Pancreas (tissue), 10 donors: Measurements from ENCODE around the gene BTBD9. TPM values are rescaled to one million over a fixed set of nuclear protein-coding genes. Genes with fewer than 3 reads are reported as not detected.

Source experiments
- ATAC-seq, 4 donors: fragments of 200-7000 bp; cut with Tn5 transposase; one replicate each; pipeline versions ENCODE4 v1.8.0 to v1.9.1; 2020; ENCODE audit warnings: mild to moderate bottlenecking in 4 of 4, moderate library complexity in 4 of 4
- DNase-seq, 6 donors: peaks; one replicate each; pipeline ENCODE4 v3.0.0-alpha.2; 2020
- FAIRE-seq: peaks from 2 replicates; lab custom pipeline; 2012; peaks lifted over from hg19 to GRCh38; lab: Jason Lieb, UNC
- H3K27ac ChIP-seq, 4 donors: fragments of 200-600 bp; sonication (generic); 1 replicate in 3 of 4; 2 replicates in 1 of 4; pipeline versions ENCODE4 v1.5.0 to v1.8.0; 2020
- H3K27me3 ChIP-seq, 4 donors: fragments of 200-600 bp; one replicate each; pipeline ENCODE4 v1.8.0; 2021
- H3K36me3 ChIP-seq, 3 donors: fragments of 200-600 bp; sonication (generic) in 1 of 3; one replicate each; pipeline versions ENCODE4 v1.5.0 to v1.8.0; 2020 to 2021
- H3K4me1 ChIP-seq, 3 donors: fragments of 200-600 bp; one replicate each; pipeline ENCODE4 v1.8.0; 2021
- H3K4me3 ChIP-seq, 4 donors: fragments of 200-600 bp; sonication (generic) in 2 of 4; one replicate each; pipeline versions ENCODE4 v1.5.0 to v1.8.0; 2020 to 2021
- H3K9me3 ChIP-seq, 4 donors: fragments of 200-600 bp; one replicate each; pipeline ENCODE4 v1.8.0; 2021
- CTCF ChIP-seq, 4 donors: fragments of 200-600 bp; sonication (generic) in 3 of 4; IDR thresholded peaks; one replicate each; pipeline versions ENCODE4 v1.5.0 to v1.8.0; 2021; ENCODE audit warnings: antibody characterized with exemption in 4 of 4
- WGBS, 2 donors: extraction: QIAGEN DNeasy Blood & Tissue Kit; methylation state at CpG; one replicate each; pipeline ENCODE4 v1.1.7; 2013; 5-methylcytosine and 5-hydroxymethylcytosine counted together
- intact Hi-C, 3 donors: fragments of 100-400 bp; cut with DNase I; formaldehyde crosslinking; loops; one replicate each; pipeline versions ENCODE4 v1.11.1 to v1.14.2; 2022
- polyA plus RNA-seq, 2 donors: library from polyadenylated mRNA; stranded (reverse); fragments of 200-250 nt; gene quantifications; one replicate each; pipeline ENCODE4 v1.2.3, GENCODE V29; 2013
- total RNA-seq, 6 donors: library from RNA; stranded (reverse); fragmentation: NEBNext Ultra II Directional in 4 of 6; extraction: Animal tissue kit (Norgen Biotek cat#: 25700) in 4 of 6; gene quantifications; one replicate each; pipeline versions ENCODE4 v1.2.1 to v1.2.4, GENCODE V29; 2021 to 2023
- donor health status: healthy with polysubstance abuse.
- donor health status: DM: no; HTN: no; CAD: no; lungs with moderate emphysema.
- donor health status: DM: no; HTN: no; CAD: no.
- donor health status: control.
- donor health status: control.
- donor health status: Bipolar disorder and iron deficiency.
- donor health status: DM: yes; HTN: yes; CAD: no.
- donor health status: DM: no; HTN: no; CAD: no.
- donor health status: DM: no; HTN: no; CAD: no.
- donor health status: DM: yes; HTN: yes; CAD: no.

BTBD9 gene
- total and polyA plus RNA-seq, 8 donors: 2.2 to 11.0 (median 7.1) TPM

- H3K4me3 ChIP-seq: no peak overlapping the region
- intact Hi-C loops: no loop called here
- ATAC-seq (no peak), FAIRE-seq (no peak), DNase-seq (no peak)
- no peaks in the 10 kb centered on the region for H3K9me3 ChIP-seq
- TF ChIP-seq CTCF (IDR thresholded peaks at IDR 0.05): no peak
- 77 to 78% methylated on average over 5 of the region's 5 CpGs for WGBS, 2 donors
- no peaks in the 10 kb centered on the region for H3K36me3 ChIP-seq
- no peaks in the 10 kb centered on the region for H3K27me3 ChIP-seq
- no peaks in the 10 kb centered on the region for H3K4me1 ChIP-seq
- no peak overlapping the region for H3K27ac ChIP-seq
These were observed 294.1 kb downstream of the BTBD9 start for GRCh38 chr6:38345586-38345985.

DNA sequence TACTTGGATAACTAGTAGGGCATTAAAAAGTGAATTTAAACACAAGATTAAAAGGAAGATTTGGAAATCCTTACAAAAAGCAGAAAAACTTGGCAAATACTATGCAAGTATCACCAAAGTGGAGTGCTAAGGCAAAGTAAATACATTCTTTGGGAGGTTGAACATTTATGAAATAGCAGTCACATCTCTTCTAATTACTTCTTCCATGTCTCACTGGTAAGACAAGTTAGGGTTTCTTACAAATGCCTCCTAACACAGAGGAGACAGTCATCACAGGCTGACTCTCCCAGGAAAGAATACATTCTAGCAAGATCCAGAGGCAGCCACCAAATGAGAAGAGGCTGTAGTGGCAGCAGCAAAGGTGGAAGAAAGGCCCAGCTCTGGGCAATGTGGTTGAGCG is 298.2 kb downstream of the BTBD9 start:
- H3K9me3 ChIP-seq: no peaks in the 10 kb centered on the region
- ATAC-seq (no peak), DNase-seq (no peak), FAIRE-seq (no peak)
- no peak overlapping the region for H3K4me3 ChIP-seq
- no peaks in the 10 kb centered on the region for H3K4me1 ChIP-seq
- H3K36me3 ChIP-seq: no peaks in the 10 kb centered on the region
- intact Hi-C loops: no loop called here
- WGBS, 2 donors: 98 to 100% methylated on average over 1 of the region's 1 CpG
- no peak overlapping the region for H3K27ac ChIP-seq
- no peak for TF ChIP-seq CTCF (IDR thresholded peaks at IDR 0.05)
- H3K27me3 ChIP-seq: no peaks in the 10 kb centered on the region

- DNase-seq: no peak
- no peaks in the 10 kb centered on the region for H3K4me1 ChIP-seq
- intact Hi-C loops: no loop called here
- TF ChIP-seq CTCF (IDR thresholded peaks at IDR 0.05): no peak
- no peak for ATAC-seq
- H3K36me3 ChIP-seq: no peaks in the 10 kb centered on the region
- no peaks in the 10 kb centered on the region for H3K9me3 ChIP-seq
- no peak overlapping the region for H3K27ac ChIP-seq
- no peaks in the 10 kb centered on the region for H3K27me3 ChIP-seq
- 91 to 92% methylated on average over 3 of the region's 3 CpGs for WGBS, 2 donors
- FAIRE-seq: no peak
- H3K4me3 ChIP-seq: no peak overlapping the region
These were observed 299.8 kb downstream of the BTBD9 start for GRCh38 chr6:38339914-38340313.

- Histone ChIP-seq H3K4me1 (no peaks in the 10 kb centered on the region), H3K27me3 (no peaks in the 10 kb centered on the region), H3K4me3 (no peak overlapping the region), H3K27ac (no peak overlapping the region), H3K36me3 (no peaks in the 10 kb centered on the region), H3K9me3 (no peaks in the 10 kb centered on the region)
- intact Hi-C loops: no loop called here
- ATAC-seq (no peak), FAIRE-seq (no peak), DNase-seq (no peak)
- TF ChIP-seq CTCF (IDR thresholded peaks at IDR 0.05): no peak
- WGBS, 2 donors: 92 to 95% methylated on average over 5 of the region's 5 CpGs
These were observed 301.8 kb downstream of the BTBD9 start for GRCh38 chr6:38337819-38338465.

DNA sequence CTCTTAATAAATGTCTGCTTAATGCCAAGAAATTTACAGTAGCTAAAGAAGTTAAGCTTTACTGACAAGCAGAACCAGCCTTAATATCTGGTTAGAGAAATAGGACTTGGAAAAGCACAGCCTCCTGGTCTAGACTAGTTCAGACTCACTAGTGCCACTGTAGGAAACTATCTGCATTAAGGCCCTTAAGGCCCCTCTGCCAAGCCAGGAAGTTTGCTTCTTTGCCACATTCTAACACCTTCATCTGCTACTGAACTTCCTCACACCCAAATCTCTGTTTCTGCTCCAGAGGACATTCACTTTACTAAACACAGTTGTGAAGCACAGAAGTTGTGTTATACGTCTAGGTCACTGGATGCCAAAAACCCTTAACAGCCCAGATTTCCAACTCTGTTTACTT is 302.8 kb downstream of the BTBD9 start:
- intact Hi-C loops: no loop called here
- H3K27ac ChIP-seq: no peak overlapping the region
- FAIRE-seq: no peak

More for the DNA sequence above, 302.8 kb downstream of the BTBD9 start:
- Histone ChIP-seq H3K4me3 (no peak overlapping the region), H3K27me3 (no peaks in the 10 kb centered on the region), H3K4me1 (no peaks in the 10 kb centered on the region), H3K9me3 (no peaks in the 10 kb centered on the region), H3K36me3 (no peaks in the 10 kb centered on the region)
- ATAC-seq: no peak
- no peak for DNase-seq
- TF ChIP-seq CTCF (IDR thresholded peaks at IDR 0.05): no peak
- WGBS, 2 donors: 54 to 55% methylated on average over 1 of the region's 1 CpG
